A549 treated with AZD9567 at 1 μM for 4 hours (cell line): ENCODE measurements around the gene FEZF2. TPM values are rescaled to one million over a fixed set of nuclear protein-coding genes. Genes with fewer than 3 reads are reported as not detected.

Source experiments
- total RNA-seq: library from RNA; stranded (reverse); fragments of 200-300 nt; extraction: Qiagen RNA extraction; gene quantifications from 5 replicates; pipeline ENCODE4 v1.2.3, GENCODE V29; 2022; ENCODE audit not compliant: insufficient read depth

FEZF2 gene
- total RNA-seq: not detected in 5 replicates

DNA sequence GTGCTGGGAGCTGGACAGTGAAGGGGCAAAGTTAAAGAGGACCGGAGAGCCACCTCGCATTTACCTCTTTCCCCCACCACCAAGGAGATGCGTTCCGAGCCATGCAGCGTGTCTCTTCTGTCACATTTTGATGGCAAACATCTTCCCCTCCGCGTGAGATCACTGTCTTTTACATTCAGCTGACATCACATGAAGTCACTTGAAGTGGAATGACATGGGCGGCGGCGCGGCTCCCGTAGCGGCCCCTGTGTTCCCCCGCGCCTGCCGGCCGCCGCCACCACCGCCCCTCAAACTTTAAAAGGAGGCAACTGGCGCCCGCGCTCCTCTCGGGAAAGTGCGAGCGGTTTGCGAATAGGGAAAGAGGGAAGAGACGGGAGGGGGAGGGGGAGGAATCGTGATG lies at the start of gene FEZF2:
TSS of gene FEZF2 (minus strand) at position 336 of the 400 bp plus-strand sequence. CDS start 682 bp downstream, outside the sequence.

